ENCODE results near the gene TRIM17. TPM values are rescaled to one million over a fixed set of nuclear protein-coding genes. Genes with fewer than 3 reads are reported as not detected.

TRIM17 gene
- total and polyA plus RNA-seq, 2 donors from 2014 or later, result 1.3 to 6.5 TPM

- H3K27me3 ChIP-seq (ENCODE audit: control insufficient read depth, insufficient read depth, low read length), result no peaks in the 10 kb centered on the region
- intact Hi-C loops (cut with DNase I), result no loop called here
- no peak for FAIRE-seq
Measured at GRCh38 chr1:228455715-228456114, 39.1 kb upstream of the TRIM17 start.

GRCh38 chr1:228454238-228454637 lies 37.6 kb upstream of the TRIM17 start:
- H3K4me1 ChIP-seq (ENCODE audit: control insufficient read depth in 2 of 3, insufficient read depth in 2 of 3, low read depth in 1 of 3, low read length in 3 of 3), result no peaks in the 10 kb centered on the region
- H3K4me3 ChIP-seq (ENCODE audit: low read length in 3 of 3), result no peak overlapping the region
- DNase-seq, result no peak
- FAIRE-seq, result no peak
- H3K9me3 ChIP-seq (ENCODE audit: control insufficient read depth in 2 of 3, insufficient read depth in 1 of 3, low read length in 3 of 3), result no peaks in the 10 kb centered on the region
- no peak overlapping the region for H3K27ac ChIP-seq (ENCODE audit: low read depth in 2 of 2, low read length in 2 of 2)
- TF ChIP-seq CTCF (IDR thresholded peaks at IDR 0.05; ENCODE audit: borderline replicate concordance, extremely low read depth, insufficient read depth), result no peak
- H3K36me3 ChIP-seq (ENCODE audit: control insufficient read depth in 2 of 3, insufficient read depth in 3 of 3, low read length in 3 of 3), result no peaks in the 10 kb centered on the region
- H3K27me3 ChIP-seq (ENCODE audit: control insufficient read depth, insufficient read depth, low read length), result no peaks in the 10 kb centered on the region
- H3K9ac ChIP-seq (ENCODE audit: low read length in 3 of 3), result no peak overlapping the region
- intact Hi-C loops (cut with DNase I), result no loop called here

More at GRCh38 chr1:228455715-228456114, 39.1 kb upstream of the TRIM17 start:
- H3K36me3 ChIP-seq (ENCODE audit: control insufficient read depth in 2 of 3, insufficient read depth in 3 of 3, low read length in 3 of 3), result no peaks in the 10 kb centered on the region
- H3K4me1 ChIP-seq (ENCODE audit: control insufficient read depth in 2 of 3, insufficient read depth in 2 of 3, low read depth in 1 of 3, low read length in 3 of 3), result no peaks in the 10 kb centered on the region
- no peaks in the 10 kb centered on the region for H3K9me3 ChIP-seq (ENCODE audit: control insufficient read depth in 2 of 3, insufficient read depth in 1 of 3, low read length in 3 of 3)
- TF ChIP-seq CTCF (IDR thresholded peaks at IDR 0.05; ENCODE audit: borderline replicate concordance, extremely low read depth, insufficient read depth), result no peak
- DNase-seq, result no peak
- no peak overlapping the region for H3K27ac ChIP-seq (ENCODE audit: low read depth in 2 of 2, low read length in 2 of 2)
- H3K9ac ChIP-seq (ENCODE audit: low read length in 3 of 3), result no peak overlapping the region
- no peak overlapping the region for H3K4me3 ChIP-seq (ENCODE audit: low read length in 3 of 3)

GRCh38 chr1:228453614-228454013 lies 37.0 kb upstream of the TRIM17 start:
- no peaks in the 10 kb centered on the region for H3K9me3 ChIP-seq (ENCODE audit: control insufficient read depth in 2 of 3, insufficient read depth in 1 of 3, low read length in 3 of 3)
- intact Hi-C loops (cut with DNase I), result no loop called here
- no peak overlapping the region for H3K27ac ChIP-seq (ENCODE audit: low read depth in 2 of 2, low read length in 2 of 2)
- FAIRE-seq, result no peak
- H3K4me1 ChIP-seq (ENCODE audit: control insufficient read depth in 2 of 3, insufficient read depth in 2 of 3, low read depth in 1 of 3, low read length in 3 of 3), result no peaks in the 10 kb centered on the region
- no peak overlapping the region for H3K9ac ChIP-seq (ENCODE audit: low read length in 3 of 3)
- no peak for TF ChIP-seq CTCF (IDR thresholded peaks at IDR 0.05; ENCODE audit: borderline replicate concordance, extremely low read depth, insufficient read depth)
- no peaks in the 10 kb centered on the region for H3K27me3 ChIP-seq (ENCODE audit: control insufficient read depth, insufficient read depth, low read length)
- DNase-seq, result no peak
- no peaks in the 10 kb centered on the region for H3K36me3 ChIP-seq (ENCODE audit: control insufficient read depth in 2 of 3, insufficient read depth in 3 of 3, low read length in 3 of 3)
- H3K4me3 ChIP-seq (ENCODE audit: low read length in 3 of 3), result no peak overlapping the region

GRCh38 chr1:228453022-228453560 lies 36.4 kb upstream of the TRIM17 start:
- H3K4me1 ChIP-seq (ENCODE audit: control insufficient read depth in 2 of 3, insufficient read depth in 2 of 3, low read depth in 1 of 3, low read length in 3 of 3), result no peaks in the 10 kb centered on the region
- no peak overlapping the region for H3K27ac ChIP-seq (ENCODE audit: low read depth in 2 of 2, low read length in 2 of 2)
- no peaks in the 10 kb centered on the region for H3K9me3 ChIP-seq (ENCODE audit: control insufficient read depth in 2 of 3, insufficient read depth in 1 of 3, low read length in 3 of 3)
- no peak overlapping the region for H3K9ac ChIP-seq (ENCODE audit: low read length in 3 of 3)
- no peak for DNase-seq
- TF ChIP-seq CTCF (IDR thresholded peaks at IDR 0.05; ENCODE audit: borderline replicate concordance, extremely low read depth, insufficient read depth), result no peak
- H3K4me3 ChIP-seq (ENCODE audit: low read length in 3 of 3), result no peak overlapping the region
- no peaks in the 10 kb centered on the region for H3K27me3 ChIP-seq (ENCODE audit: control insufficient read depth, insufficient read depth, low read length)
- FAIRE-seq, result no peak
- intact Hi-C loops (cut with DNase I), result no loop called here
- no peaks in the 10 kb centered on the region for H3K36me3 ChIP-seq (ENCODE audit: control insufficient read depth in 2 of 3, insufficient read depth in 3 of 3, low read length in 3 of 3)
